Choroid plexus epithelial cell (primary cell): ENCODE data around the gene SGIP1.

Experiments
- DNase-seq: peaks from one replicate; pipeline ENCODE4 v3.0.0-alpha.2; 2010; ENCODE audit warnings: low read depth
- H3K4me3 ChIP-seq: 2 replicates; pipeline ENCODE4 v1.5.1; 2011; ENCODE audit warnings: low read depth, mild to moderate bottlenecking, control low read depth, low read length, moderate library complexity
- CTCF ChIP-seq: conservative IDR thresholded peaks from 2 replicates; pipeline ENCODE4 v1.5.1; 2011; ENCODE audit warnings: low read depth, mild to moderate bottlenecking, control low read depth, inconsistent platforms, low read length, moderate library complexity

The SGIP1 gene

GRCh38 chr1:66767626-66768025 lies 233.7 kb downstream of the SGIP1 start:
- no peak for TF ChIP-seq CTCF
- H3K4me3 ChIP-seq = no peak overlapping the region
- no peak for DNase-seq

- no peak overlapping the region for H3K4me3 ChIP-seq
- DNase-seq = no peak
- TF ChIP-seq CTCF = no peak
Measured at GRCh38 chr1:66768965-66769364, 235.0 kb downstream of the SGIP1 start.

- H3K4me3 ChIP-seq = no peak overlapping the region
- no peak for DNase-seq
- no peak for TF ChIP-seq CTCF
Measured at GRCh38 chr1:66769512-66770229, 235.7 kb downstream of the SGIP1 start.

- DNase-seq = no peak
- TF ChIP-seq CTCF = no peak
- H3K4me3 ChIP-seq = no peak overlapping the region
Measured at GRCh38 chr1:66770240-66770639, 236.3 kb downstream of the SGIP1 start.

GRCh38 chr1:66770694-66771093 lies 236.7 kb downstream of the SGIP1 start:
- TF ChIP-seq CTCF = no peak

GRCh38 chr1:66773227-66773626 lies 239.3 kb downstream of the SGIP1 start:
- DNase-seq = no peak
- no peak overlapping the region for H3K4me3 ChIP-seq
- no peak for TF ChIP-seq CTCF

More at GRCh38 chr1:66770694-66771093, 236.7 kb downstream of the SGIP1 start:
- no peak overlapping the region for H3K4me3 ChIP-seq
- DNase-seq = no peak

GRCh38 chr1:66774438-66774837 lies 240.5 kb downstream of the SGIP1 start:
- TF ChIP-seq CTCF = no peak
- no peak overlapping the region for H3K4me3 ChIP-seq
- DNase-seq = no peak
